GM21526 (cell line): ENCODE results near the gene HSD17B11.
A peak's percentile ranks its signal among the peaks of the same experiment; 100 is the strongest.
"Not testable (repeated sequence)": the region's sequence is repeated elsewhere in the genome, so short reads cannot be mapped to it uniquely, and the experiment has no call there.

Source experiments
- ATAC-seq: cut with Tn5 transposase; IDR thresholded peaks from one replicate; pipeline ENCODE4 v1.9.1; 2021; ENCODE audit warnings: moderate library complexity; ENCODE audit not compliant: unreplicated experiment, low FRiP score

HSD17B11 gene, protein sequence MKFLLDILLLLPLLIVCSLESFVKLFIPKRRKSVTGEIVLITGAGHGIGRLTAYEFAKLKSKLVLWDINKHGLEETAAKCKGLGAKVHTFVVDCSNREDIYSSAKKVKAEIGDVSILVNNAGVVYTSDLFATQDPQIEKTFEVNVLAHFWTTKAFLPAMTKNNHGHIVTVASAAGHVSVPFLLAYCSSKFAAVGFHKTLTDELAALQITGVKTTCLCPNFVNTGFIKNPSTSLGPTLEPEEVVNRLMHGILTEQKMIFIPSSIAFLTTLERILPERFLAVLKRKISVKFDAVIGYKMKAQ

DNA sequence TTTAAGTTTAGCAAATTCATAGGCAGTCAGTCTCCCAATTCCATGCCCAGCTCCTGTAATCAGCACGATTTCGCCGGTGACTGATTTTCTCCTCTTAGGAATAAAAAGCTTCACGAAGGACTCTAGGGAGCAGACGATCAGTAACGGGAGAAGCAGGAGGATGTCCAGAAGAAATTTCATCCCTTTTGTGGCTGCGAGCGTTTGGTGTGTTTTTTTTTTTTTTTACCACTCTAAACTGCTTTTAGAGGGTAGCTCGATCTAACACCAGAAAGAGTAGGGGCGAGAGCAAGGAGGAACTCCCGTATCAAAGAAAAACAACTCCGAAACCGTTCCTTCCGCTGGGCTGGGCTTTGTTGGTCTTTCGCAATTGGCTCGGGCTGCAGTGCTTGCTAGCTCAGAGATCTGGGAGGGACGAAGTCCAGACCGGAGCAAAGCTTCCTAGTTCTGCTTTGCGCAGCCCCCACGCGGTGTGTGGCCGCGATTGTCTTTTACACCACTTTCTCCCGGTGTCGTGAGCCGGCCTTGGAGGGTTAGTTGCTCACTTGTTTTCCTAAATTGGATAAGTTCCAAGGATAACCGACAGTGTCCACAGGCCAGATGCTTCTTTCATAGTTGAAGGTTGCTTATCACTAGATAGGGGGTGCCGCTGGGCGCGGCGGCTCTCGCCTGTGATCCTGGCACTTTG, at the start of gene HSD17B11:
Gene HSD17B11 (minus strand): TSS at position 298 of the 685 bp plus-strand sequence. CDS start 118 bp downstream, at position 180.
- ATAC-seq = peak; percentile 100

- ATAC-seq = no peak
These were observed 42.4 kb upstream of the HSD17B11 start for GRCh38 chr4:87433342-87433741.

DNA sequence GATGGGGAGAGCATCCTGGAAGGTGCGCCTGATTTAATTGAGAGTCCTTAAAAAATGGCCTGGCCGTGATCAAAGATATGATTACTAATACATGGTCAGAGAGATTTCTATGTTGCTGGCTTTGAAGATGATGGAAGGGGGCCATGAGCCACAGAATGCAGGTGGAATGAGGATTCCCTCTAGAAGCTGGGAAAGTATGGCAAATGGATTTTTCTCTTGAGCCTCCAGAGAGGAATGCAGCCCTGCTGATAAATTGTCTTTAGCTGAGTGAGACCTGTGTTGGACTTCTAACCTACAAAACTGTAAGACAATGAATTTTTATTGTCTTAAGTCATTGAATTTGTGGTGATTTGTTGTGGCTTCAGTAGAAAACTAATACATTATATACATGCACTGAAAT, 39.0 kb upstream of the HSD17B11 start:
- no peak for ATAC-seq

- ATAC-seq = no peak
These were observed 38.0 kb upstream of the HSD17B11 start for GRCh38 chr4:87428979-87429378.

GRCh38 chr4:87427518-87427868, 36.5 kb upstream of the HSD17B11 start:
- ATAC-seq = no peak

DNA sequence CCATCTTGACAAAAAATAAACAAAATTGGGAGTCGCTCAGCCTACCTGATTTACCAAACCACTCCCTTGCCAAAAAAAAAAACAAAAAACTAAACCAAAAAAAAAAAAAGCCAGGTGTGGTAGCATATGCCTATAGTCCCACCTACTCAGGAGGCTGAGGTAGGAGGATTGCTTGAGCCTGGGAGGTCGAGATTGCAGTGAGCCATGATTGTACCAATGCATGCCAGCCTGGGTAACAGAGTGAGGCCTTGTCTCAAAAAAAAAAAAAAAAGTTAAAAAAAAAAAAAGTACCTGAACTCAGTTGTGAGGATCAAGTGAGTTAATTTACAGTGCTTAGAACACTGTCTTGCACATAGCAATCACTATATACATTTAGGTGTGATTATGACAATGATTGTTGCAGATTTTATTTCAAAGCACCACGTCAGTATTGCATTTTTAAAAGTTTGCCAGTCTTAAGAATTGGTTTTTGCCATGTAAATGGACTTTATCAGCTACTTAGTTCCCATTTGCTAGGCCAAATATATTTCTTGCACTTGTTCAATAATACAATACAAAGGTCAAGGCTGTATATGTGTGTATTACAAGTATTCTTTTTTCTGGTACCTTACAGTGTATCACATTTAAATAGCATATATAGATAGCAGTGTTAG, 36.0 kb upstream of the HSD17B11 start:
- no peak for ATAC-seq

GRCh38 chr4:87425711-87426110, 34.7 kb upstream of the HSD17B11 start:
- ATAC-seq = no peak

GRCh38 chr4:87424099-87424543, 33.1 kb upstream of the HSD17B11 start:
- not testable (repeated sequence) for ATAC-seq

- ATAC-seq = no peak
These were observed 32.5 kb upstream of the HSD17B11 start for GRCh38 chr4:87423317-87424098.

GRCh38 chr4:87422104-87423052, 31.4 kb upstream of the HSD17B11 start, which contains the start of gene NUDT9:
Gene NUDT9 (plus strand): TSS chr4:87422573. CDS start chr4:87422906, 333 bp downstream.
- ATAC-seq = peak; percentile 79

GRCh38 chr4:87420276-87420830, 29.4 kb upstream of the HSD17B11 start:
- no peak for ATAC-seq

DNA sequence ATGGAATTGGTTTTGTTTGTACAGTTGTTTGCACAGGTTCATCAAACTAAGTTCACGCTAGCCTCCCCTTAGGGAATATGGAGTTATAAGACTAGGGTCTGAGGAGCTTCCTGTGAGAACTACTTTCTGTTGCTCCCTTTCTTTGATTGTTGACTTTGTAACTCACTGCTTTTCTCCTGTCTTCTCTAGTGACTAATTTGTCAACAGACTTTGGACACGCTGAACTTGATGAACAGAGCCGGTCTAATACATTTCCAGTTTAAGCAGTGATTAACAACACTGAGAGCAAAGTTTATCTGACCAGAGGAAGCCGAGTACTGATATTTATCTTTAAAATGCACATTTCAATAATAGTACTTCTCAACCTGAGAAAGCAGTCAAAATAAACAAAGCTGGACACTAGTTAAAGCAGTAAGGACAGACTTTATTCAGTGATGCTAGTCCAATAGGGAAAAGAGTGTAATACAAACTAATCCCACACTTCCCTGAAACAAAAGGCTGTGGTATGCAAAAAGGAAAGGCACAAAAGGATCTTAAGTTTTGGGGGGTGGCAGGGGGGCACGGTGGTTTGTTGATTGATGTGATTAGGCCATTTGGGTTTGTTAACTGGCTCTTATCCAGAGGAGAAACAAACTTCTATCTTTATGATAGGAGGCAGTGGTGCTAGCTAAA, 28.7 kb upstream of the HSD17B11 start:
- no peak for ATAC-seq

DNA sequence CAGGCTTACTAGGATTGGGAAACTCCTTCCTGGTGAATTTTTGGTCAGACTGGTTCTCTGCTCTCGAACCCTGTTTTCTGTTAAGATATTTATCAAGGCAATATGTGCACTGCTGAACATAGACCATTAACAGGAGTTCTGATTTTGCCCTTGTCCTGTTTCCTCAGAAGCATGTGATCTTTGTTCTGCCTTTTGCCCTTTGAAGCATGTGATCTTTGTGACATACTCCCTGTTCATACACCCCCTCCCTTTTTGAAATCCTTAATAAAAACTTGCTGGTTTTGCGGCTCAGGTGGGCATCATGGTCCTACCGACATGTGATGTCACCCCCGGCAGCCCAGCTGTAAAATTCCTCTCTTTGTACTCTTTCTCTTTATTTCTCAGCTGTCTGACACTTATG, 27.4 kb upstream of the HSD17B11 start:
- not testable (repeated sequence) for ATAC-seq

GRCh38 chr4:87416965-87417364, 26.0 kb upstream of the HSD17B11 start:
- ATAC-seq = no peak

GRCh38 chr4:87414816-87415215, 23.8 kb upstream of the HSD17B11 start:
- ATAC-seq = no peak

DNA sequence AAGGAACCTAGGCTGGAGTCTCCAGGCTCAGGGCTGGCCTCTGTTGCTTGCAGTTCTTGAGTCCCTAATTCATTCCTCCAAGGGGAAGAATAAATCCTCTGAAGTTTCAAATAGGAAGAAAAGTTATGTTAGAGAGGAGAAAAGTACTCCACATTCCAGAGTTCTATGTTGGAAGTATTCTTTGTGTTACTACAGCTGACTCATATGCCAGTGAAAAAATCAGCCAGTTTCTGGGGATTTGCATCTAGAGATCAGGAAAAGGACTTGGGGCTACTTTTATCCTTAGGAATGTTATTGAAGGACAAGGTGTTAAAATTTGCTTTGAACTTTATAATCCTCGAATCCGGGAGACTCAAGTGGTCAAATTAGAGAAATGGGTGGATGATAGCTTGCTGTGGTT, 19.7 kb upstream of the HSD17B11 start:
- no peak for ATAC-seq

GRCh38 chr4:87410157-87410556, 19.2 kb upstream of the HSD17B11 start:
- ATAC-seq = no peak

DNA sequence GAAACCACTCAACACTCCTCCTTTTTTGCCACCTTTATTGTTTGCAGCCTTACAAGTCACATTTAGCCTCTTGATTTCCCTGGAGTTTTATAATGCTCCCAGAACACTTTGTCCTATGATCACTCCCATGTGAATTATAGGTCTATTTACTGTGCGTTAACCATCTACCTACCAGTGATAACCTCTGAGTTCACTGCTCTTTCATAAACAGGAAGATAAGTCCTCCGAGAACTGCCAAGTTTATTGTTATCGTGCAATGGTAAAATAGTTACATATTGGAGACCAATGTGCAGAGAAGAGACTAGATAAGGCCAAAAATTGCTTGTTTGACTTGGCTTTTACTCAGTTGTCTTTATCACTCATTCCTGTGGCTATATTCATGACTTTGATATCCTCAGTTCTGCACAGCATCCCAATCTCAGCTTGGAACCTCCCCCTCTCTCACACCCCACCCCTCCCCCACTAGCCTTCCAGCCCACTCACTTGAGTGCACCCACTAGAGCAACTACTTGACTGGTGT, 18.5 kb upstream of the HSD17B11 start:
- ATAC-seq = no peak
